Endothelial cell of umbilical vein (primary cell): ENCODE data around the gene KCNB1. TPM values are rescaled to one million over a fixed set of nuclear protein-coding genes. Genes with fewer than 3 reads are reported as not detected.

ENCODE experiments used
- BruUV-seq: library from RNA; stranded (reverse); fragments of 400-500 nt; replicated peaks from 2 replicates; lab custom pipeline; 2021; lab: Mats Ljungman, UMichigan
- CTCF ChIA-PET: fragments of 300-600, 350-600 bp; sonication (Branson Sonifier 250); formaldehyde crosslinking; loops from one replicate; lab custom pipeline; 2021; ENCODE audit warnings: antibody characterized with exemption, inconsistent platforms; lab: Charles Lee
- POLR2A ChIA-PET: fragments of 300-600, 350-600 bp; sonication (Branson Sonifier 250); formaldehyde crosslinking; loops from one replicate; lab custom pipeline; 2021; ENCODE audit warnings: antibody characterized with exemption, inconsistent platforms; lab: Charles Lee
- DNase-seq: peaks from one replicate; pipeline ENCODE4 v3.0.0-alpha.2; 2011; ENCODE audit warnings: low read depth, low spot score
- FAIRE-seq: peaks from 2 replicates; lab custom pipeline; 2011; peaks lifted over from hg19 to GRCh38; lab: Jason Lieb, UNC
- H2AFZ ChIP-seq: 2 replicates; pipeline ENCODE4 v1.6.0; 2012; ENCODE audit warnings: low read depth, low read length, control low read depth, inconsistent platforms
- H3K27ac ChIP-seq: 2 replicates; pipeline ENCODE4 v1.5.1; 2011; ENCODE audit warnings: low read depth, mild to moderate bottlenecking, control low read depth, low read length, moderate library complexity; ENCODE audit not compliant: insufficient read depth
- H3K27me3 ChIP-seq, 2 experiments: 2 replicates each; pipeline versions ENCODE4 v1.6.0 to v1.6.1; 2011; ENCODE audit warnings: low read length in 2 of 2, mixed read lengths in 1 of 2; ENCODE audit not compliant: control insufficient read depth in 2 of 2, insufficient read depth in 2 of 2
- H3K36me3 ChIP-seq, 2 experiments: 2 replicates in 1 of 2; 3 replicates in 1 of 2; pipeline ENCODE4 v1.5.1; 2011; ENCODE audit warnings: low read length in 2 of 2, mild to moderate bottlenecking in 1 of 2, moderate library complexity in 1 of 2; ENCODE audit not compliant: control insufficient read depth in 2 of 2, insufficient read depth in 2 of 2; ENCODE audit errors: extremely low read depth in 1 of 2
- H3K4me1 ChIP-seq: 3 replicates; pipeline ENCODE4 v1.5.1; 2011; ENCODE audit warnings: mild to moderate bottlenecking, low read length; ENCODE audit not compliant: control insufficient read depth, insufficient read depth; ENCODE audit errors: extremely low read depth
- H3K4me2 ChIP-seq: 2 replicates; pipeline ENCODE4 v1.6.1; 2011; ENCODE audit warnings: low read length, control low read depth, mixed read lengths; ENCODE audit not compliant: insufficient read depth
- H3K4me3 ChIP-seq, 3 experiments: fragments of 200-600 bp in 1 of 3; sonication (generic), shearing (Covaris generic) in 1 of 3; replicated peaks in 1 of 3; 2 replicates each; pipeline ENCODE4 v1.5.1; 2011 to 2016; ENCODE audit warnings: control low read depth in 3 of 3, low read length in 3 of 3, mild to moderate bottlenecking in 2 of 3, inconsistent platforms in 1 of 3, low read depth in 1 of 3, moderate library complexity in 1 of 3; ENCODE audit not compliant: insufficient read depth in 1 of 3
- H3K79me2 ChIP-seq: 2 replicates; pipeline ENCODE4 v1.6.0; 2012; ENCODE audit warnings: low read length, inconsistent platforms; ENCODE audit not compliant: control insufficient read depth, insufficient read depth
- H3K9ac ChIP-seq: replicated peaks from 2 replicates; pipeline ENCODE3; 2011; ENCODE audit warnings: low read length, control low read depth; ENCODE audit not compliant: insufficient read depth; ENCODE audit errors: extremely low read depth
- H3K9me1 ChIP-seq: replicated peaks from 3 replicates; pipeline ENCODE4 v1.6.0; 2011; ENCODE audit warnings: mild to moderate bottlenecking, low read length; ENCODE audit not compliant: control insufficient read depth, insufficient read depth; ENCODE audit errors: extremely low read depth
- H3K9me3 ChIP-seq: replicated peaks from 2 replicates; pipeline ENCODE4 v1.5.1; 2012; ENCODE audit warnings: low read length, inconsistent platforms; ENCODE audit not compliant: control insufficient read depth, insufficient read depth
- H4K20me1 ChIP-seq: replicated peaks from 2 replicates; pipeline ENCODE3; 2011; ENCODE audit warnings: mild to moderate bottlenecking, low read length; ENCODE audit not compliant: control insufficient read depth, insufficient read depth; ENCODE audit errors: extremely low read depth
- CTCF ChIP-seq, 2 donors: IDR thresholded peaks; 1 replicate in 1 of 2; 2 replicates in 1 of 2; pipeline ENCODE4 v1.5.1; 2011; ENCODE audit warnings: low read length in 2 of 2, mild to moderate bottlenecking in 2 of 2, moderate library complexity in 2 of 2, control low read depth in 1 of 2, inconsistent platforms in 1 of 2, low read depth in 1 of 2; ENCODE audit not compliant: insufficient read depth in 1 of 2; ENCODE audit errors: extremely low read depth in 1 of 2
- EZH2 ChIP-seq: IDR thresholded peaks from 2 replicates; pipeline ENCODE4 v1.6.1; 2012; ENCODE audit warnings: borderline replicate concordance, low read depth, mild to moderate bottlenecking, moderate library complexity, low read length, inconsistent platforms; ENCODE audit not compliant: severe bottlenecking
- FOS ChIP-seq: IDR thresholded peaks from 2 replicates; pipeline ENCODE4 v1.6.1; 2011; ENCODE audit warnings: mild to moderate bottlenecking, low read length, moderate library complexity, borderline replicate concordance; ENCODE audit not compliant: insufficient read depth
- GATA2 ChIP-seq: IDR thresholded peaks from 2 replicates; pipeline ENCODE4 v1.7.0; 2011; ENCODE audit warnings: low read depth, mild to moderate bottlenecking, moderate library complexity, mixed read lengths, low read length; ENCODE audit not compliant: insufficient read length, insufficient read depth
- JUN ChIP-seq: IDR thresholded peaks from 2 replicates; pipeline ENCODE4 v1.6.1; 2011; ENCODE audit warnings: borderline replicate concordance, low read depth; ENCODE audit not compliant: insufficient read length, insufficient read depth
- MAX ChIP-seq: IDR thresholded peaks from 2 replicates; pipeline ENCODE4 v1.6.1; 2011; ENCODE audit not compliant: insufficient read depth, insufficient read length
- MYC ChIP-seq: IDR thresholded peaks from one replicate; pipeline ENCODE4 v1.6.1; 2011; ENCODE audit warnings: mild to moderate bottlenecking, low read depth, low read length
- POLR2A ChIP-seq: IDR thresholded peaks from 2 replicates; pipeline ENCODE4 v1.6.1; 2012; ENCODE audit warnings: low read depth, mild to moderate bottlenecking, control low read depth, low read length
- POLR2AphosphoS5 ChIP-seq: IDR thresholded peaks from 2 replicates; pipeline ENCODE4 v1.6.1; 2012; ENCODE audit warnings: low read depth, mild to moderate bottlenecking, control low read depth, low read length, moderate library complexity; ENCODE audit not compliant: insufficient read depth
- dilution Hi-C: fragments of 300-500 bp; cut with MboI; formaldehyde crosslinking; loops from one replicate; pipeline ENCODE4 v1.15.0; 2019; ENCODE audit warnings: low sequenced_read_pairs; ENCODE audit not compliant: extremely low pct_ligation_motif_present
- intact Hi-C: fragments of 100-400 bp; cut with micrococcal nuclease; formaldehyde crosslinking; loops from one replicate; pipeline ENCODE4 v1.10.0; 2022
- polyA plus RNA-seq, 4 experiments: library from polyadenylated mRNA; depleted of rRNA in 3 of 4; stranded (reverse) in 3 of 4; unstranded in 1 of 4; fragments of >200 nt; gene quantifications; 2 replicates each; pipeline versions ENCODE4 v1.2.1 to v1.2.3, GENCODE V29; 2011 to 2012; ENCODE audit warnings: missing spikeins in 1 of 4
- total RNA-seq: library from RNA; stranded (reverse); gene quantifications from 2 replicates; pipeline ENCODE4 v1.2.3, GENCODE V29; 2021

Gene KCNB1
- total and polyA plus RNA-seq, 2 donors (not counting 3 experiments of a cell fraction or from before 2014, with no cell fraction given), result not detected

DNA sequence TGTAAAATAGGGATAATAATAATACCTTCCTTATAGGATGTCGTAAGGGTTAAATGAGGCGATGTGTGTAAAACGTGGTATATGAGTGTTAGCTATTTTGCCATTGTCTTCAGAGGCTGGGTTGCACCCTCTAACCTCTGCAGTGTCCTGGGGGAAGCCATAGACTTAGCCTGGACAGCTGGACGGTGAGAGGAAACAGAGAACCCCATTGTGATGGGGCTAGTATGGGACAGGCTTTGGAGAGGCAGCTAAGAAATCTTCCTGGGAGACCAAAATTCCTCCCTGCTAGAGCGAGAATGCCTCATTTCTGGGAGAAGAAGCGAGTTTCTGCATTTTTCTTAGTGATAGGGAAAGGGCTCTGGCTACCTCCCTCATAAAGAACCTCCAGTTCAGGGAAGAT is 22.8 kb downstream of the KCNB1 start:
- no TSS peak for BruUV-seq
- Histone ChIP-seq H3K27me3 (peaks cover 5 to 7% of the 10 kb centered on the region in 2 experiments), H2AFZ (no peak overlapping the region), H3K79me2 (no peaks in the 10 kb centered on the region), H3K9me1 (no peaks in the 10 kb centered on the region), H3K4me2 (no peak overlapping the region), H3K36me3 (no peaks in the 10 kb centered on the region), H3K9me3 (no peaks in the 10 kb centered on the region), H4K20me1 (no peaks in the 10 kb centered on the region), H3K4me3 (no peak overlapping the region), H3K9ac (no peak overlapping the region), H3K4me1 (no peaks in the 10 kb centered on the region), H3K27ac (no peak overlapping the region)
- dilution Hi-C loops (no loop called here), intact Hi-C loops (no loop called here)
- ChIA-PET CTCF (no interaction called here), POLR2A (no interaction called here)
- FAIRE-seq, result no peak
- DNase-seq, result no peak
- TF ChIP-seq MYC, result no peak
- no peak for TF ChIP-seq JUN
- no peak for TF ChIP-seq POLR2AphosphoS5
- TF ChIP-seq CTCF (IDR thresholded peaks at IDR 0.05; ENCODE audit: extremely low read depth in 1 of 2, insufficient read depth in 1 of 2, low read depth in 1 of 2, low read length in 2 of 2), result no peak
- TF ChIP-seq GATA2, result no peak
- TF ChIP-seq POLR2A, result no peak
- no peak for TF ChIP-seq EZH2
- no peak for TF ChIP-seq FOS
- TF ChIP-seq MAX, result no peak
